ENCODE measurements around the gene SPTBN5.

SPTBN5 gene

DNA sequence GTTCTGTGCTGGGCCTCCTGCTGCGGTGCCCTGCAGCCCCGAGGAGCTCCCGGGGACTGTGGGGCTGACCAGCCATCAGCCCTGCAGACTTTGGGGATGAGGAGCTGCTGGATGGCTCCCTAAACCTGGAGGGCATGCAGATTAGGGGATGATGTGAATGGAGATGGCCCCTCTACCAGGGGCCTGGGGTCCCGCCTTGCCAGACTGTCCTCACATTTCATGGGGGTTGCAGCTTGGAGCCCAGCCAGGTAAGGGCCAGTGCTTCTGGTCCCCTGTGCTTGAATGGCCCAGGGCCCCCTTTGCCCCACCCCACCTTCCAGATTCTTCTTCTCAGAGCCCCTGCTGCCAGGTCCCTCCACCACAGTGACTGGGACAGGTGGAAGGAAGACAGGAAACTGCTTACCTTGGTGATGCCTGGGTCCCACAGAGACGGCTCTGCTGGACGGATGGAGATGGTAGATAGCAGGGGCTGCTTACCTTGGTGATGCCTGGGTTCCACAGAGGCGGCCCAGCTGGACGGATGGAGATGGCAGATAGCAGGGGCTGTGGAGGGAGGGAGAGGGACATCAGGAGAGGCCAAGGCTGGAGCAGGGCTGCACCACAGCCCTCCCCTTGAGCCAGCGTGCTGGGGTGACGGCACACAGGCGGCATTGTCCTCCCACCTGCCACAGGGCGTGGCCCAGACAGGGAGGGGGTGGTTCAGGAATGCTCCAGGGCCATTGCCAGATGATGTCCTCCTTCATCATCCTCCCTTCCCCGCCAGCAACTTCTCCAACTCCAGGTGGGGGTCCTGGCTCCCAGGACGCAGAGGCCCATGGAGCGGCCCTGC, at the start of gene SPTBN5:
Gene SPTBN5, minus strand, starts transcription at position 632 of the 829 bp plus-strand sequence. Its CDS starts 556 bp downstream, at position 76.
- no peak for DNase-seq

DNA sequence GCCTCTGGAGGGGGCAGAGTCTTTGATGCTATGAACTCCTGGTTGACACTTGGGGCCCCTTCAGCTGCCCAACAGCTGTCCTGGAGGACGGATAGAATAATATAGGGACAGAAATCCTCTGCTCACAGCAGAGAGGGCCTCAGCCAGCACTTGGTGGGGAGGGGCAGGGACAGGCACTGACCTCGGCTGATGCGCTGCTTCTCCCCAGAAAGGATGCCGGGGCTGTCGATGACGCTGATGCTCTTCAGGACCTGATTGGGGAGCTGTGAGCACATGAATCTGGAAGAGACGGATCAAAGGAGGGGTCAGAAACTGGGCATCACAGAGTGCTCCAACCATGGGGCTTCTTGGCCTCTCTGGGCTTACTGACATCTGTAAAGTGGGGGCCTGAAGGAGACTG, 49.0 kb upstream of the SPTBN5 start:
- no peak for DNase-seq

DNA sequence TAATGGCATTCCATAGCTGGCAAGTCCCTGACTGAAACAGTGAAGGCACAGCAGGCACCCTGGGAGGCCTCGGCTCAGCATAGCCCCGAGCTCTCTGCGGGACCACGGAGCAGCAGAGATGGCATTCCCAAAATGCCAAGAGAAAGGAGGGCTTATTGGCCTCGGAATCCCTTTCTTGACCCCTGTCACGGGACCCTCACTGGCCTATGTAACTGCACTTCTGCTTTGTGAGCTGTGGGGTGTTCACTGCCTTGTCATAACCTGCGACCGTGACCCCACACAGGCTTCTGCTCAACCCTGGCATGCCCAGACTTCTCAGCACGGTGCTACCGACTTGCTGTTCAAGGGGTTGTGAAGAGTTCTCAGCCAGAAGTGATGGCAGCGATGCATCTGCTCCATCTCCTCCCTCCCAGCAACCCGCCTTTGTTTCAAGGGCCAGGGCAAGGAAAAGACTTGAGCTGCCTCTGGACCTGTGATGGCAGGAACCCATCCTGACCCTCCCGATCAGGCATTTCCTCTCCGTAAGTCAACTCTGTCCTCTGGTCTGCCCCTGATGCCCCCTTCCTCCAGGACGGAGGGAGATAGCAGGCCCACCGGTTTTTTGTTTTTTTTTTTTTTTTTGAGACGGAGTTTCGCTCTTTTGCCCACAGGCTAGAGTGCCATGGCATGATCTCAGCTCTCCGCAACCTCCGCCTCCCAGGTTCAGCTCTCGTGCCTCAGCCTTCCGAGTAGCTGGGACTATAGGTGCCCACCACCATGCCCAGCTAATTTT, 48.0 kb upstream of the SPTBN5 start:
- DNase-seq, result no peak

DNA sequence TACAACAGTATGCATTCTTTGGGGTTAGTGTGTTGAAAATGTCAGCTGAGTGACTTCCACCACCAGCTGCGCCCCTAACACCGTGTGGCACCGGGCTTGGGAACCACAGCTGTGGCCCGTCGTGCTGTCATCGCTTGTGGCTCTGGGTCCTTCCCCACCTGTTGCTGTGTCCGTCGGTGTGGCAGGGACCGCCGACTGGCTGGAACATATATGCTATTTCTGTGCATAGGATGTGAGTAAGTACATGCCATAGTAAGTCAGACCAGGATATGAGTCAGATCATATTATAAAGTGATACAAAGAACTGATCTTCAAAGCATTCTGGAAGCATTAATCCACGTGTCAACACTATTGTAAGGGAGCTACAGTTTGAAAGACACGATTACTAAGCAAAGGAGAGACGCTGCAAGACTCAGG, 46.6 kb upstream of the SPTBN5 start:
- DNase-seq, result peak; percentile 60

DNA sequence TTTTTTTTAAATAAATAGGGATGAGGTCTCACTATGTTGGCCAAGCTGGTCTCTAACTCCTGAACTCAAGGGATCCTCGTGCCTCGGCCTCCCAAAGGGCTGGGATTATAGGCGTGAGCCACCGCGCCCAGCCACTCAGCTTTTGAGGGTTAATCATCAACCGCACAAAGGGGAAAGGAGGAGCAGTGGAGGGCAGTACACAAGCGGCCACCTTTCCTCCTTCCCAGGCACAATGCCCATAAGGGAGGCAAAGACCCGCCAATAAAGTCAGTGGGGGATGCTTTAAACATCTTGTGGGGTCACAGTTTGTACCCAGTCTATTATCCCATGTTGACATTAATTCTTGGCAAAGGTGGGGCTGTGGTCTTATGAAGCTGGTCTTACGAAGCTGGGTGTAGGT, 46.1 kb upstream of the SPTBN5 start:
- DNase-seq, result no peak

DNA sequence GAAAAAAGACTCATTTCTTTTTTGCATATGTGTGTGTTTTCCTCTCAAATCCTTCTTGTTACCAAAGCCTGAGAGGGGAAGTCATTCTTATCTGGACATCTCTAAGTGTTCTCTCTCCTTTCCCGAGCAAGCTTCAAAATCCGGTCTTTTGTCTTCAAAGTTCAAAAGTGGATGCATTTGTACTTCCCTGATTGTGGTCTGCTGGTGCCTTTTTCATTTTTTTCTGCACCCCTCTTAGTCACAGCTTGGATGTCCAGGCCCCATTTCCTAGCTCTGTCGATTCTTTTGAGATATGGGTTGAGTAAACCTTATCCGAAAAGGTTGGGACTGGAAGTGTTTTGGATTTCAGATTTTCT, 43.7 kb upstream of the SPTBN5 start:
- DNase-seq, result no peak

DNA sequence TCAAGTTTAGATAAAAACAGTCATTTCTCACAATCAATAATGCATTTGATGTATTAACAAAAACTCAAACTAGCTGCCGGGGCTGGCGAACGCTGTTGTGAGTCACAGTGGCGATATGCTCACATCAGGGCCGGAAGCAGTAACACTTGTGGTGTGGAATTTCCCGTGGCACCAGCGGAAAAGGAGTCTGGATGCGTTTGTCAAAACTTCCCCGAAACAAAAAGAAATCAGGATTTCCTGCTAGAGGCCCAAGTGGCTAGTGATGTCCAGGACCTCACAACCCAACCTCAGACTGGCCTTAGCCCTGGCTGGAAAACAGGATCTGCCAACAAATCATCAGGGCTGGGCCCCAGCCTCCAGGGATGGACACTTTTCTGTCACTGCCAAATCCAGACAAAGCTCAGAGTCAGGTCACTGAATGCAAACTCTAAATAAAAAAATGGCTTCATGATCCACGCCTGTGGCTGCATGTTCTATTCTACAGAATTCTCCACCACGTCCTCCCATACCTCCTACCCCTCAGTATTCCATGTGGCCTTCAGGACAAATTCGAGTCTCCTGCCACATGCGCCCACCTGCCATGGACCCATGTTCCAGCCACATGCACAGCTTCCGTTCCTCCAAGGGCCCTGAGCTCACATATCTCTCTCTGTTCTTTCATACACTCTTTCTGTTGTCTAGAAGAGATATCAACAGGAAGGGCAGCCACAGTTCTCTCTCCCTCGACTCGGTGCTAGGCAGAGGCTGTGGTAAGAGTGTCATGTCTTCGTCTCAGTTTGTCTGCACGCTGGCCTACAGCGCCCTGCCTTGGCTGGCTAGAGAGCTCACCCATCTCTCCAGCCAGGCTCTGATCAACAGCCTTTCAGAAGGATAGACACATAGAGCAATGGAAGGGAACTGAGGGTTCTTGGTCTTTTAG, 43.1 kb upstream of the SPTBN5 start:
- peak; percentile 67 for DNase-seq

DNA sequence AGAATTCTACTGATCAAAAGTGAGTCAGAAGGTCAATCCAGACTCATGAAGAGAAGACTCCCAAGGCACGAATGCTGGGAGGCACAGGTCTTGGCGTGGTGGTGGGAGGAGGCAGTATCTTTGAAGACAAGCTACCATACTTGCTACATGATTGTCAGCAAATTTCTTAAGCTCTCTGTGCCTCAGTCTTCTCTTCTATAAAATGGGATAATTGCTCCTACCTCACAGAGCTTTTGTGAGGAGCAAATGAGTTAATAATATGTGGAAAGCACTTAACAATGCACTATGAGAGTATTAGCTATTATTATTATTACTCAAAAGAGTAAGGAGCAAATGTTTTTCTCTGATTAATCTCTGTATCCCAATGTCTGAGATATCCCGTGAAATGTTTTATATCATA, 42.3 kb upstream of the SPTBN5 start:
- DNase-seq, result no peak

DNA sequence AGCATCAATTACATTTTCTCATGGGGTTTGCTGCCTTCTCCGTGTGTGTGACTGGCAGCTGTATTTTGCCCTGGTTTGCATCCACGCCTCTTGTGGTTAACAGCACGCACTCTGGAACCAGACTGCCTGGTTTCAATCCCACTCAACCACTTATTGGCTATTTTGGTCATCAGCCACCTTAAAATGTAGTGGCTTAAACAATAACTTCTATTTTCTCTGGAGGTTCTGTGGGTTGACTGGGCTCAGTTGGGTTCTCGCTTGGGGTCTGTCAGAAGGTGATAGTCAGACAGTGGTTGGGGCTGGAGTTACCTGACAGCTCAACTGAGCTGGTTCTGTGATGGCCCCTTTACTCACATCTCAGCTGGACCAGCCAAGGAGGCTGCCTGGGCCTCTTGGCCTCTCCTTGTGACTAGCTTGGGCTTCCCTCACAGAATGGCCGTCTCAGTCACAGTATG, 41.7 kb upstream of the SPTBN5 start:
- peak; percentile 37 for DNase-seq

DNA sequence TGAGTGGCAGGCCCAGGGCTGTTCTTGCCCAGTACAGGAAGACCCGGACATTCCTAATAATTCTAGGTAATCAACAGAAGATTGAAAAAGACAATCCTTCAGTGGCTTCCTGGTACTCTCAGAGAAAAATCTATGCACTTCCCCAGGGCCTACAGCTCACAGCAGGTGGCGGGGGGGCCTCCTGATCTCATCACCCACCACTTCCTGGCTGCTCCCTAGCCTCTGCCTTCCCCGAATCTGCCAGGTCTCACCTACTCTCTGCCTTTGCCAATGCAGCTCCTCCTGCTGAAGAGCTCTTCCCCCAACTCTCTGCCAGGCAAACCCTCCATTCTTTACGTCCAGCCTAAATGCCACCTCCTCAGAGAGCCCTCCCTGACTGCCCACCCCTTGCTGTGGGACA, 41.0 kb upstream of the SPTBN5 start:
- peak; percentile 57 for DNase-seq

DNA sequence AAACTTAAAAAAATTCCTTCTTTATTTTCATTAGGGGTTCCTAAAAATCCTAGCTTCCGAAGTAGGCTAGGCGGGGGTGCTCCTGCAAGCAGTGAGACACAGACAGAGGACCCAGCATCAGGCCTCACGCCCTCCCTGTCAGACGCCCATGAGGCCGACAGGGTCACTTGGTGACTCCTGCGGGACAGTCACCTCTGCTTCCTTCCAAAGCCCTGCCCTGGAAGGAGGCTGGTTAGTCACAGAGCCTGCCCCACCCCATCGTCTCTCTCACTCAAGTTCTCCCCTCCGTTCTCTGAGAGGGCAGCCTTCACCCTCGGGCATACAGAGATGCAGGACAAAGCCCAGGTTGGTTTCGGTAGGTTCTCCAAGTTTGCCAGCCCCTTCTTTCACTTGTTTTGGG, 39.9 kb upstream of the SPTBN5 start:
- DNase-seq, result no peak

DNA sequence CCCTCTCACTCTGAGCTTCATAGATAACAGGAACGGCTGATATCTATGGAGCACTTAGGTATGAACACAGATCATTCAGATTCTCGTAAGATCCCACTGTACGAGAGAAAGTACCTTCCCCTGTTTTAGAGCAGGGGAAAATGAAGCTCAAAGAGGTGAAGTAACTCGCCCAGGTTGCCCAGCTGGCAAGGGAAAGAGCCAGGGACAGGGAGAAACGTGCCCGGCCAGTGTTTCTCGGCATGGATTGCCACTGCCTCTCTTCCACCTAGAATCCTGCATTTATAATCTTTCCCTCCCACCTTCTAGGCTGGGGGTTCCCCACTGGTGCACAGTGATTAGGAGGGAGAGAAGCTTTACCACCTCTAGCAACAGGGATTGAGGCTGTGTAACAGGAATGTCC, 39.5 kb upstream of the SPTBN5 start:
- no peak for DNase-seq

DNA sequence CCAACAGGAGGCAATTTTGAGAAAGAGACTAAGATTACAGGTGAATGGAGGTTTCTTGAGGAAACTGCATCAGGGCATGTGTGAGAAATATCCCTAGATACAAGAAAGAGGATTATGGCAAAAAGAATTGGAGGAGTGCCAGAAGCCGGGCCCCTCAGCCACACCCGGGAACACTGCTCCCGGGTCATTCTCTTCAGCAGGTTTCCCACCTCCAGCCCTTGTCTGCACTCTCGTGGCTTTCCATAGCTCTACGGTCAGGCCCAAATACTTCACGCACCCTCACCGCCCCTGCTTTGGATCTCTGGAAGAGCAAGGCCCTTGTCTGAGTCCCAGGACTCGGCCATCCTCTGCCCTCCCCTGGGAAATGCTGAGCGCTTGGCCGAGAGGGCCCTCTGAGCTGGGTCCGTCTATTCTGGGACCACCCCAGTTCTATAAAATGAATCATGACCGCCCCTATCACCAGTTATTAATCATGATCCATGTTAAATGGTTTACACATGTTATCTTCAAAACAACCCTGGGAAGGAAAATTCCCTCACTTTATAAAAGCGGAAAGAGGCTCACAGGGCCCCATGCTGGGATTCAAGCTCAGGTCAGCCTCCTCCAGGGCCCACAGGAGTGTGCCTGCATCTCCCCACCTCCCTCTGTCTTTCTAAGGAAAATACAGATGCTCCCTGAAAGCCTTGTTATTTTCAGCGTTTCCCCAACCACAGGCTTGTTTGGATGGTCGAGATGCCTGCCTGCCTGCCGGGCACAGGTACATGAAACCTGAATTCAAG, 38.8 kb upstream of the SPTBN5 start:
- DNase-seq, result no peak

DNA sequence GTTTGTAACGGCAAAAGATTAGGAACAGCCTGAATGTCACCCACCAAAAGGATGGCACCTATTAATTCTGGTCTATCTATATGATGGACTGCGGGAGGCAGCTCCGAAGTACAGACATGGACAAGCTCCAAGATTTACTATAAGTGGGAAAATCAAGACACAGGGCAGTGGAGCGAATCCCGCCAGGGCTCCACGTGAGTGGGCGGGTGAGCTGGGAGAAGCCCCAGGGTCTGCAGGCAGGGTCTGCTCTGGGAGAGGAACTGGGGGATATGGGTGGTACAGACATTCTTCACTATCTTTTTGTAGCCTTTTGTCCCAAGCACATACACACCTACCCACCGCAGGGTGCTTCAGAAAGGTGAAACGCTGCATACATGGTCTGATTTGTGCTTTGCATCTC, 38.2 kb upstream of the SPTBN5 start:
- DNase-seq, result no peak

DNA sequence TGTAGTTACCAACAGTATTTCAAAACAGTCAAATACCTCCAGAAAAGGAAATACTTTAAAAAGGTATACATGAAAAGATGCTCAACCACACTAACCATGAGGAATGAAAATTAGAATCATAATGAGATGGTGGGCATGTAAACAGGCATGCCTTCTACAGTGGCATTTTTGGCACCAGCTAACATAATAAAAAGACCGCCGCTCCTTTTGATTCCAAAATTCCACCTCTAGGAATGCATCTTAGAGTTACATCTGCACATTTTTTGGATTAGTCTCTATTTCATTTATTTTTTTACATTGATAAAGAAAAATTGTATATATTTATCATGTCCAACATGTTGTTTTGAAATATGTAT, 37.0 kb upstream of the SPTBN5 start:
- no peak for DNase-seq

DNA sequence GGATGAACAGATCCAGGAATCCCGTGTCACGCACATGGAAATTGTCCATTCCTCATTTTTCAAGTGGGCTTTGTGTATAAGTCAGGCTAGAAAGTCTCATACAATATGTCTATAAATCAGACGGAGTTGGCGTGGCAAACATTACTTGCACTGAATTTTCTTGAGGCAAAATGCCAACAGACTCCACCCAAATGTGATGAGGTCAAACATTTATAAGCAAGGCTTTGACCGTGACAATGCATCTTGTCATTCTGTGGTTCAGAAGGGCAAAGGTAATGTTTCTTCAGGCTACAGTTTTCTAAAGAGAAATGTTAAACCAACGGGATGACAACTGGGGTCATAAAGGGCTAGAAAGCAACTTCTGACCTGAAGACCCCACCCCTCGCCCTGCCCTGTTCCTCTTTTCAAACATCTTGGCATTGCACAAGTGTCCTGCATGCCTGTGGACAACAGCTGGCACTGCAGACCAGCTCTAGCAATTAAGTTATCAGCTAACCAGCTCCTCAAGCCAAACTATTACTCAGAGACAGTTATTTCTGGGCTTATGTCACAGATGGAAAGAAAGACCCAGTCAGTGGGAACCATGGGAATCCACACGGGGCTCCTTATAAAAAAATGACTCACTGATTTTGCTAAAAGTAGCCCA, 36.5 kb upstream of the SPTBN5 start:
- DNase-seq, result no peak

DNA sequence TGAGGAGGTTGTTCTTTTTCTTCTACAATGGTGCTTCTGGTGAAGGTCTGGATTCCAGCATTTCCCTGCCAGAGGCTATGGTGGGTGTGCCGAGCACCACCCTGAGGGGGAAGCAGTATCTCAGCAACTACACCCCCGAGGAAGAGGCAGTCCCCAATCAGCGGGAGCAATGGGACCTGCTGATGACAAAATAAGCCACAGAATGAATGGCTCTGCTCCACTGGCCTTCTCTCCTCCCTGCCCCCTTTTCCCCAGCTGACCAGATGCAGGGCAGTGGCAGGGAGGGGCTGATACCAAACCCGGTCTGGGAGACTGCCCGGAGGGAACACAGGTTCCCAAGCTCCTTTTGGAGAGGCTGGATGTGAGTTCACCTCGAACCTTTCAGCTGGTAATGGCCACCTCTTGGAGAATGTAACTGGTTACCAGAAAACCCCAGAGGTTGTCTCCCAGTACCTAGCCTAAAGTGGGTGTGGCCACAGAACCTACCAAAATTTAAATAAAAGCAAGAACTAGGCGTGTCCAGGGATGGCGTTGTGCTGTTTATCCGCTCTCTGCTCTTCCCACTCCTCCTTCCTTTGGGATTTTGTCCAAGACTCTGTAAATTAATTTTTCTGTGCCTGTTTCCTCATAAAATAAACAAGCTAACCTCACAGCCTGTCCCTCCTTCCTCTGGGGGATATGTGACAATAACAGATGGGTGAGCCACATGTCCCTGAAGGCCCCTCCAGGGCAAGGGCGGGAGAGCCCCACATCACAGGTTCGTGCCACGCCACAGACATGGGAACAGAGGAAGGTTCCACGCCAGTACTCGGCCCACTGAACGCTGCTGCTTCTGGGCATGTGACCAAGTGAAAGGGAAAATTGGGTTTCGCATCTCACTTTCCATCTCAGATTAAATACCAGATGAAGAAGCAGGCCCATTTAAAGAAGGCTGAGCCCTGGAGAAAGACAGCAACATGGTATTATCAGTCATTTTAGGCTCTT, 35.1 kb upstream of the SPTBN5 start:
- DNase-seq, result no peak

DNA sequence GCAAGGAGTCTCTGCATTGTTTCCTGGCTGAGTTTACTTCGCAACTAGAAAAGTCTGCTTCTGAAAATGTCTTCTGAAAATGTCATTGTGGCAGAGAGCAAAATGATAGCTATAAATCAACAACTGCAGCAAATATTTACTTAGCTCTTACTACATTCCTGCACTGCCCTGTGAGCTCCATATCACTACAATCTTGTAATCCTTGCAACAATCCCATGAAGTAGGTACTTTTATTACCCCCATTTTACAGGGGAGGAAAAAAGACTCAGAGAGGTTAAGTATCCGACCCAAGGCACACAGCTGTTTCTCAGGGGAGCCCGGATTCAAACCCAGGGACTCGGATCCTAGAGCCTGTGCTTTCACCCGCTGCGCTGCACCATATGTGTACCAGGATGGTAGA, 34.2 kb upstream of the SPTBN5 start:
- DNase-seq, result no peak

DNA sequence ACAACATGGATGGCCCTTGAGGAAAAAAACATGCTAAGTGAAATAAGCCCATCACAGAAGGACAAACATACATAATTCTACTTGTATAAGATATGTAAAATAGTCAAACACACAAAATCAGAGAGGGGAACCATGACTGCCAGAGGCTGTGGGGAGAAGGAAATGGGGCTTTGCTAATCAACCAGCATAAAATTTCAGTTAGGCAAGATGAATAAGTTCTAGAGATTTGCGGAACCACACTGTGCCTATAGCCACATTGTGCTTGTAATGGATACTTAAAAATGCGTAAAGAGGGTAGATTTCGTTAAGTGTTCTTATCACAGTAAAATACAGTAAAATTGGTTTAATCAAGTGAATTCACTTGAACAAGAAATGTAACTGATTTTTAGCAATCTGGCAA, 33.7 kb upstream of the SPTBN5 start:
- DNase-seq, result no peak

DNA sequence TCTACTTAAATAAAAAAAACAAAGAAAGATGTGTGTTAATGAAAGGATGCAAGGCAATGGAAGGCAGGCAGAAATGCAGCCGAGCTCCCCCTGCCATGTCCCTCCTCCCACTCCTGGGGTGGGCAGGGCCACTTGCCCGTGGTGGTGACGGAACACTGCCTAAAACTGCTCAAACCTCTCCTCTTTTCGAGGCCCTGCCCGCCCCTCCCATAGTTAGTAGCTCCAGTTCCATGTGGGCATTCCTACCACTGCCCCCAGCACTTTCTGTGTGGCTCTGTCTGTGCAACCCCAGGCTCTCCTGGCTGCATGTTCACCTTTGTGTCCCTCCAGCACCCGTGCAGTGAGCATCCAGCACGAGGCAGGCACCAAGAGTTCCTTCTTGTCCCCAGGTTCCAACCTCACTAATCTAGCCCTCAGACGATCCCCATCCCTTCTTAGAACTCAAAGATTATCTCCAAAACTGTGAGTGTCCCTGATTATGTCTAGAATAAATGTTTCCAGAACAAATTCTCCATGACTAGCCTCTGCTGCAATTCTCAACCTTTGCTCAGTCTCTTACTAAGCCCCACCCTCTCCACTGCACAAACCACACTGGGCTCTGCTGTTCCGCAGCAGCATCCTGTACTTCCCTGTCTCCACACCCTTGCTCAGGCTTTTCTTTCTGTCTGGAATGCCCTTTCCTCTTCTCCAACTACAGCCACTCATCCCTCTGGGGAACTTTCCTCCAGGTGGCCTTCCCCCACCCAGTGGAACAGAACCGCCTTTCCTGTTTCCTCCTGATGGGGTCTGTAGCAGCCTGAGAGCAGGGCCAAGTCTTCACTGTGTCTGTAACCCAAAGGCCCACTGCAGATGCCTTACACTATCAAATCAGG, 32.6 kb upstream of the SPTBN5 start:
- DNase-seq, result no peak
